Measurements from ENCODE around the gene CELSR1. TPM values are rescaled to one million over a fixed set of nuclear protein-coding genes. Genes with fewer than 3 reads are reported as not detected.

CELSR1 gene
- polyA plus RNA-seq, 1 experiment: 1.0 TPM

DNA sequence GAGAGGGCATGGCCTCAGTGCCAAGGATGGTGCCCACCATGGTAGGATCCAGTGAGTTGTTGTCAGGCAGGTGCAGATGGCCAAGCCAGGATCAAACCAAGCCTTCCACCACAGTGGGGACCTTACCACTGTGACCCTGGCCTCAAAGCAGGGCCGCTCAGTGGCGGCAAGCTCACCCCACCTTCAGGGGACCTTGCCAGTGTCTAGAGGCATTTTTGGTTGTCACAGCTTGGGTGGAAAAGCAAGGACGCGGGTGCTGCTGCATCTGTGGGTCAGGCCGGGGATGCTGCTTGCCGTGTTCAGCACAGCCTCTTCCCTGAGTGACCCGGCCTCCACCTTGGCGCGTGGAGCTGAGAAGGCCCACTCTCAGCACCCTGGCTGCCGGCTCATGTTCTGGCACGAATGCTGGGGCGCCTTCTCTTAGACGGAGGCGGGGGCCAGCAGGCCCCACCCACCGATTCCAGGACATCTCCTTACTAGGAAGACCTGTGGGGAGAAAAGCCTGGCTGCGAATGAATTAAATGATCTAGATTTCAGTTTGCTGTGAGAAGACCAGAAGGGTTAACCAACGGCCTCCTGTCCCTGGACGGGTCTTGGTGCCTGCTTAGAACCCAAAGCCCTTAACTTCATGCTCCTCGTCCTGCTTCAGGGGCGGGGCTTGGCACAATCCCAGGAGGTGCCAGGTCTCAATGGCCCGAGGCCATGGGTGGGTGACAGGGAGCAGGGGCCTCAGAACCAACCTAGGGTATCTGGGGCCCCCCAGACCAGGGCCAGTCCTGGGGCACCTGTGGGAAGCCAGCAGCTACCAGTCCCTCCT, 183.0 kb downstream of the CELSR1 start:
- CTCF ChIA-PET: interaction anchor here (0.6 to 2.2 kb wide), 3 partner anchors 13 to 192 kb away, joined by 3 to 14 read pairs (median 5); no protein-coding TSS in a partner anchor

DNA sequence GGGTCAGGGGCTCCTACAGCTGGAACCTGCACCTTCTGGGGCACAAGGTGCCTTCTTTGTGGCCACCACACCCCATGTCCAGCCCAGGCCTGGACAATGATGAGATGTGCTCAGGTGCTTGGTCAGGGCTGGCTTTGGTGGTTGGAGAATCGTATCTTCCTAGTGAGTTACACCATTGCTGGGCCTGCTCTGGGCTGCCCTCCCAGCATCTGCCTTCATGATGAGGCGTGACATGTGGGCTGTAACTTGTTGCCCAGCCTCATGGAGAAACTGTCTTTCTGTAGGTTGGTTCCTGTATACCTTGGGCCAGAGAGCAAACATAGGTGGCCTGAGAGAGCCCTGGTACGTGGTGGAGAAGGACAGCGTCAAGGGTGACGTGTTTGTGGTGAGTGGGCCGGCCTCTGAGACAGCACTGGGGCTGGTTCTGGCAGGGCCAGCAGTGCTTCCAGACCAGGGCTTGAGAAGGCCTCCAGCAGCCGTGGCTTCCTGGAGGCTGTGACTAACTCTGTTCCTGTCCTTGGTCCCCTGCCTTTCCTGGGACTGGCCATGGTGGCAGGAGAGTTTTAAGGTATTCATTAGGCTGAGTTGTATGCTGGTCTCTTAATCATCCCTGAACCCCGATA, 183.8 kb downstream of the CELSR1 start:
- CTCF ChIA-PET: interaction anchor here (0.6 to 2.2 kb wide), 3 partner anchors 14 to 189 kb away, joined by 3 to 14 read pairs (median 5); partner anchors contain the start of gene TRMU
- no peaks in the 10 kb centered on the region for H3K27me3 ChIP-seq (ENCODE audit: control insufficient read depth, insufficient read depth, low read length)
- DNase-seq (ENCODE audit: low read depth): no peak
- TF ChIP-seq, protein P1, sequence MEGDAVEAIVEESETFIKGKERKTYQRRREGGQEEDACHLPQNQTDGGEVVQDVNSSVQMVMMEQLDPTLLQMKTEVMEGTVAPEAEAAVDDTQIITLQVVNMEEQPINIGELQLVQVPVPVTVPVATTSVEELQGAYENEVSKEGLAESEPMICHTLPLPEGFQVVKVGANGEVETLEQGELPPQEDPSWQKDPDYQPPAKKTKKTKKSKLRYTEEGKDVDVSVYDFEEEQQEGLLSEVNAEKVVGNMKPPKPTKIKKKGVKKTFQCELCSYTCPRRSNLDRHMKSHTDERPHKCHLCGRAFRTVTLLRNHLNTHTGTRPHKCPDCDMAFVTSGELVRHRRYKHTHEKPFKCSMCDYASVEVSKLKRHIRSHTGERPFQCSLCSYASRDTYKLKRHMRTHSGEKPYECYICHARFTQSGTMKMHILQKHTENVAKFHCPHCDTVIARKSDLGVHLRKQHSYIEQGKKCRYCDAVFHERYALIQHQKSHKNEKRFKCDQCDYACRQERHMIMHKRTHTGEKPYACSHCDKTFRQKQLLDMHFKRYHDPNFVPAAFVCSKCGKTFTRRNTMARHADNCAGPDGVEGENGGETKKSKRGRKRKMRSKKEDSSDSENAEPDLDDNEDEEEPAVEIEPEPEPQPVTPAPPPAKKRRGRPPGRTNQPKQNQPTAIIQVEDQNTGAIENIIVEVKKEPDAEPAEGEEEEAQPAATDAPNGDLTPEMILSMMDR (IDR thresholded peaks at IDR 0.05; ENCODE audit: insufficient read depth, low read depth, low read length): no peak
- H3K36me3 ChIP-seq (ENCODE audit: control insufficient read depth, insufficient read depth, low read length): peaks cover 60% of the 10 kb centered on the region
- POLR2A ChIA-PET: no interaction called here
- no peak overlapping the region for H3K4me3 ChIP-seq (ENCODE audit: low read depth, low read length)

More for the DNA sequence above, 183.0 kb downstream of the CELSR1 start:
- TF ChIP-seq, protein P1 (IDR thresholded peaks at IDR 0.05; ENCODE audit: insufficient read depth, low read depth, low read length): no peak
- Histone ChIP-seq H3K4me3 (ENCODE audit: low read depth, low read length) (no peak overlapping the region), H3K27me3 (ENCODE audit: control insufficient read depth, insufficient read depth, low read length) (no peaks in the 10 kb centered on the region), H3K36me3 (ENCODE audit: control insufficient read depth, insufficient read depth, low read length) (peaks cover 56% of the 10 kb centered on the region)
- POLR2A ChIA-PET: no interaction called here
- no peak for DNase-seq (ENCODE audit: low read depth)

DNA sequence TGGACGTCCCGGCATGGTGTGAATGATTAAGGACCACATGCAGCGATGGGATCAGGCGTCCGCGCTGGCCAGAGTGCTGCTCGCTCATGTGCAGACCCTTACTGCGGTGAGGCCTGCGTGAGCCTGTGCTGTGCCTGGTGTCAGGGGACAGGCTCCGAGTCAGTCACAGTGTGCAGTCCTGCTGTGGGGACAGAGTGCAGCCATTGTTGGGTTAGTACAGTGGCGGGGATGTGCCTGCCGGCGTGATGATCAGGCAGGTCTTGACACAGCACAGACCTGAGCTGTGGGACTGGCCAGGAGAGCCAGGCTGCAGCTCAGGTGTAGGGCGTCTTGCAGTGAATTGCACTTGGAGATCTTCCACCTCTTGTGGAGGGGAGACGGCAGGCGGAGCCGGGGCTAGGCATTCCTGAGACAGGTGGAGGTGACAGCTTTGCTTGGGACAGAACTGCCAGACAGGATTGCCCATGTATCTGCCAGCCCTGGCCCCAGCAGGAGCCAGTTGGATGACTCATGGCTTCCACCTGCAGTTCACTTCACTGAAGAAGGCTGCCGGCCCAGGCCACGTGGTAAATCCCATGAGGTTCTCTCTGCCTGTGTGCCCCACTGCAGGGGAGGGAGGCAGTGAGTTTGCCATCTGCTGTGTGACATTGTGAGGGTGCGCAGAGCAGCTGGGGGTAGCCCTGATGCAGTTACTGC, 184.6 kb downstream of the CELSR1 start:
- Histone ChIP-seq H3K36me3 (ENCODE audit: control insufficient read depth, insufficient read depth, low read length) (peaks cover 66% of the 10 kb centered on the region), H3K27me3 (ENCODE audit: control insufficient read depth, insufficient read depth, low read length) (no peaks in the 10 kb centered on the region), H3K4me3 (ENCODE audit: low read depth, low read length) (no peak overlapping the region)
- ChIA-PET POLR2A (no interaction called here), CTCF (interaction anchor here (0.6 to 2.2 kb wide), 2 partner anchors 17 to 189 kb away, joined by 3 to 14 read pairs; partner anchors contain the start of gene TRMU)
- DNase-seq (ENCODE audit: low read depth): no peak
- TF ChIP-seq, protein P1 (IDR thresholded peaks at IDR 0.05; ENCODE audit: insufficient read depth, low read depth, low read length): no peak

- TF ChIP-seq, protein P1 (IDR thresholded peaks at IDR 0.05; ENCODE audit: insufficient read depth, low read depth, low read length): no peak
- H3K4me3 ChIP-seq (ENCODE audit: low read depth, low read length): no peak overlapping the region
- H3K36me3 ChIP-seq (ENCODE audit: control insufficient read depth, insufficient read depth, low read length): peaks cover 68% of the 10 kb centered on the region
- H3K27me3 ChIP-seq (ENCODE audit: control insufficient read depth, insufficient read depth, low read length): no peaks in the 10 kb centered on the region
- CTCF ChIA-PET: no interaction called here
- POLR2A ChIA-PET: no interaction called here
- DNase-seq (ENCODE audit: low read depth): no peak
Observed at GRCh38 chr22:46352276-46352675, 185.1 kb downstream of the CELSR1 start.

GRCh38 chr22:46351767-46352166, 185.7 kb downstream of the CELSR1 start:
- DNase-seq (ENCODE audit: low read depth): no peak
- H3K27me3 ChIP-seq (ENCODE audit: control insufficient read depth, insufficient read depth, low read length): no peaks in the 10 kb centered on the region
- peaks cover 63% of the 10 kb centered on the region for H3K36me3 ChIP-seq (ENCODE audit: control insufficient read depth, insufficient read depth, low read length)

More at GRCh38 chr22:46351767-46352166, 185.7 kb downstream of the CELSR1 start:
- TF ChIP-seq, protein P1 (IDR thresholded peaks at IDR 0.05; ENCODE audit: insufficient read depth, low read depth, low read length): no peak
- ChIA-PET CTCF (no interaction called here), POLR2A (no interaction called here)
- no peak overlapping the region for H3K4me3 ChIP-seq (ENCODE audit: low read depth, low read length)
